Body of pancreas (tissue), 4 donors: ENCODE measurements around the gene RPS5.
A peak's percentile ranks its signal among the peaks of the same experiment; 100 is the strongest.

Experiments used
- POLR2A ChIP-seq, 3 donors: fragments of 450-650 bp; IDR thresholded peaks; one replicate each; pipeline ENCODE4 v1.6.1; 2016; ENCODE audit warnings: antibody characterized with exemption in 3 of 3, mild to moderate bottlenecking in 2 of 3
- TF ChIP-seq, protein P1 (sequence below), 7 experiments: fragments of 450-650 bp in 4 of 7; fragments of 200-600 bp in 3 of 7; sonication (generic) in 3 of 7; IDR thresholded peaks; one replicate each; pipeline ENCODE4 v1.5.1; 2016 to 2019; ENCODE audit warnings: antibody characterized with exemption in 7 of 7

DNA sequence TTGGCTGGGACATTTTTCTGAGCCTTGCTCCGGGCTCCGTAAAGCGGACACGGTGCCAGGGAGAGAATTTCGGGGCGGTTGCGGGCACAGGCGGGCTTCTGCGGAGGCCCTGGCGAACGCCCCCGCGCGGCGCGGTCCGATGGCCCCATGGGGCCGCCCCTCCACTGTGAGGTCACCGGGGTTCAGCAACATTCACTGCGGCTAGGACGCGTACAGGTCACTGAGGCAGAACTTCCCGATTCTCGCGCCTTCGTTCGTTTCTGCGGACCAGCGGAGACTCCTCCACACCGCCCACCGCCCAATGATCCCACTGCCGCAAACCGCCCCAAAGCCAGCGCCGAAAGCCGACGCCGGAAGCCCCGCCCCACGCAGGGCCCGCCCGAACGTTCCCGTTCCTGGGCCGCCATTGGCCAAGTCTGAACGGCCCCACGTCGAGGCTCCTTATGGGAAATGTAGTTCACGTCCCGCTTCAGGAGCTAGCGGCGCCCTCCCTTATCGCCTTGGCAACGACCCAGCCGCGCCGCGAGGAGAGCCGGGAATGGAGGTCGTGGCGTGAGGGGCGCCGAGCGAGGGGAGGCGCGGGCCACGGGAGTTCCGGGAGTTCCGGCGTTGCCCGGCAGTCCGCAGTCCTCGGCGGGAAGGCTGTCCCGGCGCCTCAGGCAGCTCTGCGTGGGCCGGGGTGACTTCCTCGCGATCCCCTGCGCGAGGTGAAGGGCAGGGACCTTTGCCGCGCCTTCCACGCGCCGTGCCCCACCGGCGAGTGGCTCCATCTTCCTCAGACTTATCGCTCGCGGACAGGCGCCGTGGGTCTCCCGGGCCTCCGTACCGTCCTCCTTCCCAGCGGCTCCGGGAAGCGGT, 21.3 kb downstream of the RPS5 start, which contains the start of gene ZNF584:
- TF ChIP-seq, protein P1, sequence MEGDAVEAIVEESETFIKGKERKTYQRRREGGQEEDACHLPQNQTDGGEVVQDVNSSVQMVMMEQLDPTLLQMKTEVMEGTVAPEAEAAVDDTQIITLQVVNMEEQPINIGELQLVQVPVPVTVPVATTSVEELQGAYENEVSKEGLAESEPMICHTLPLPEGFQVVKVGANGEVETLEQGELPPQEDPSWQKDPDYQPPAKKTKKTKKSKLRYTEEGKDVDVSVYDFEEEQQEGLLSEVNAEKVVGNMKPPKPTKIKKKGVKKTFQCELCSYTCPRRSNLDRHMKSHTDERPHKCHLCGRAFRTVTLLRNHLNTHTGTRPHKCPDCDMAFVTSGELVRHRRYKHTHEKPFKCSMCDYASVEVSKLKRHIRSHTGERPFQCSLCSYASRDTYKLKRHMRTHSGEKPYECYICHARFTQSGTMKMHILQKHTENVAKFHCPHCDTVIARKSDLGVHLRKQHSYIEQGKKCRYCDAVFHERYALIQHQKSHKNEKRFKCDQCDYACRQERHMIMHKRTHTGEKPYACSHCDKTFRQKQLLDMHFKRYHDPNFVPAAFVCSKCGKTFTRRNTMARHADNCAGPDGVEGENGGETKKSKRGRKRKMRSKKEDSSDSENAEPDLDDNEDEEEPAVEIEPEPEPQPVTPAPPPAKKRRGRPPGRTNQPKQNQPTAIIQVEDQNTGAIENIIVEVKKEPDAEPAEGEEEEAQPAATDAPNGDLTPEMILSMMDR (IDR thresholded peaks at IDR 0.05) = peak in 2 of 7 experiments; percentile 10 to 24
- TF ChIP-seq POLR2A (IDR thresholded peaks at IDR 0.05) = peak; percentile 56 to 90 (median 84)
